ENCODE data around the gene SLC23A2. TPM values are rescaled to one million over a fixed set of nuclear protein-coding genes. Genes with fewer than 3 reads are reported as not detected.

The SLC23A2 gene
- total RNA-seq, 1 donor from 2014 or later, result 10.0 TPM

- no peak for DNase-seq (ENCODE audit: low spot score)
- intact Hi-C loops (cut with DNase I), result no loop called here
Observed at GRCh38 chr20:4916971-4917881, 84.1 kb downstream of the SLC23A2 start.

GRCh38 chr20:4913147-4913546 is 88.2 kb downstream of the SLC23A2 start:
- no peak for DNase-seq (ENCODE audit: low spot score)
- intact Hi-C loops (cut with DNase I), result no loop called here

GRCh38 chr20:4912380-4913142 is 88.7 kb downstream of the SLC23A2 start:
- intact Hi-C loops (cut with DNase I), result no loop called here
- no peak for DNase-seq (ENCODE audit: low spot score)

- no peak for DNase-seq (ENCODE audit: low spot score)
- intact Hi-C loops (cut with DNase I), result no loop called here
Observed at GRCh38 chr20:4910951-4911350, 90.4 kb downstream of the SLC23A2 start.

GRCh38 chr20:4905613-4906012 is 95.7 kb downstream of the SLC23A2 start:
- intact Hi-C loops (cut with DNase I), result no loop called here

GRCh38 chr20:4905195-4905594 is 96.1 kb downstream of the SLC23A2 start:
- intact Hi-C loops (cut with DNase I), result no loop called here
- no peak for DNase-seq (ENCODE audit: low spot score)

More at GRCh38 chr20:4905613-4906012, 95.7 kb downstream of the SLC23A2 start:
- no peak for DNase-seq (ENCODE audit: low spot score)

- DNase-seq (ENCODE audit: low spot score), result no peak
- intact Hi-C loops (cut with DNase I), result no loop called here
Observed at GRCh38 chr20:4904127-4904860, 97.0 kb downstream of the SLC23A2 start.

GRCh38 chr20:4902788-4903187 is 98.5 kb downstream of the SLC23A2 start:
- no peak for DNase-seq (ENCODE audit: low spot score)
- intact Hi-C loops (cut with DNase I), result no loop called here

GRCh38 chr20:4901031-4901818 is 100.1 kb downstream of the SLC23A2 start:
- intact Hi-C loops (cut with DNase I), result no loop called here
- no peak for DNase-seq (ENCODE audit: low spot score)

GRCh38 chr20:4898282-4899244 is 102.7 kb downstream of the SLC23A2 start:
- intact Hi-C loops (cut with DNase I), result no loop called here
- DNase-seq (ENCODE audit: low spot score), result no peak

- no peak for DNase-seq (ENCODE audit: low spot score)
- intact Hi-C loops (cut with DNase I), result no loop called here
Observed at GRCh38 chr20:4897600-4897999, 103.7 kb downstream of the SLC23A2 start.

GRCh38 chr20:4896971-4897497 is 104.3 kb downstream of the SLC23A2 start:
- intact Hi-C loops (cut with DNase I), result no loop called here
- DNase-seq (ENCODE audit: low spot score), result peak; percentile 77

- intact Hi-C loops (cut with DNase I), result no loop called here
- no peak for DNase-seq (ENCODE audit: low spot score)
Observed at GRCh38 chr20:4896119-4896702, 105.1 kb downstream of the SLC23A2 start.

GRCh38 chr20:4894981-4895381 is 106.3 kb downstream of the SLC23A2 start:
- intact Hi-C loops (cut with DNase I), result no loop called here

GRCh38 chr20:4894409-4894808 is 106.9 kb downstream of the SLC23A2 start:
- intact Hi-C loops (cut with DNase I), result no loop called here
- no peak for DNase-seq (ENCODE audit: low spot score)

More at GRCh38 chr20:4894981-4895381, 106.3 kb downstream of the SLC23A2 start:
- DNase-seq (ENCODE audit: low spot score), result no peak

GRCh38 chr20:4893709-4894108 is 107.6 kb downstream of the SLC23A2 start:
- DNase-seq (ENCODE audit: low spot score), result no peak
- intact Hi-C loops (cut with DNase I), result no loop called here

- intact Hi-C loops (cut with DNase I), result no loop called here
- DNase-seq (ENCODE audit: low spot score), result no peak
Observed at GRCh38 chr20:4891997-4892396, 109.3 kb downstream of the SLC23A2 start.

Measured in cardiac septum (tissue), 1 donor.